Measurements from ENCODE around the gene FOXR1.

FOXR1 gene

GRCh38 chr11:118998388-118998717 is 26.8 kb downstream of the FOXR1 start:
- no peak for TF ChIP-seq CTCF (IDR thresholded peaks at IDR 0.05; ENCODE audit: low read length, missing control alignments)
- H3K4me3 ChIP-seq (replicated peaks; ENCODE audit: low read depth, low read length), result peak overlapping the region; percentile 87
- DNase-seq (ENCODE audit: low read depth), result no peak

GRCh38 chr11:118998822-118999221 is 27.3 kb downstream of the FOXR1 start:
- peak; percentile 70 for DNase-seq (ENCODE audit: low read depth)
- H3K4me3 ChIP-seq (replicated peaks; ENCODE audit: low read depth, low read length), result peak overlapping the region; percentile 87
- no peak for TF ChIP-seq CTCF (IDR thresholded peaks at IDR 0.05; ENCODE audit: low read length, missing control alignments)

GRCh38 chr11:119000906-119001305 is 29.3 kb downstream of the FOXR1 start:
- no peak for DNase-seq (ENCODE audit: low read depth)

GRCh38 chr11:119006656-119007055 is 35.1 kb downstream of the FOXR1 start:
- TF ChIP-seq CTCF (IDR thresholded peaks at IDR 0.05; ENCODE audit: low read length, missing control alignments), result no peak
- DNase-seq (ENCODE audit: low read depth), result no peak
- H3K4me3 ChIP-seq (replicated peaks; ENCODE audit: low read depth, low read length), result no peak overlapping the region

More at GRCh38 chr11:119000906-119001305, 29.3 kb downstream of the FOXR1 start:
- no peak overlapping the region for H3K4me3 ChIP-seq (replicated peaks; ENCODE audit: low read depth, low read length)
- TF ChIP-seq CTCF (IDR thresholded peaks at IDR 0.05; ENCODE audit: low read length, missing control alignments), result no peak

- DNase-seq (ENCODE audit: low read depth), result no peak
- TF ChIP-seq CTCF (IDR thresholded peaks at IDR 0.05; ENCODE audit: low read length, missing control alignments), result no peak
- no peak overlapping the region for H3K4me3 ChIP-seq (replicated peaks; ENCODE audit: low read depth, low read length)
These were observed 40.0 kb downstream of the FOXR1 start for GRCh38 chr11:119011476-119012053.

GRCh38 chr11:119012629-119013170 is 41.1 kb downstream of the FOXR1 start:
- H3K4me3 ChIP-seq (replicated peaks; ENCODE audit: low read depth, low read length), result no peak overlapping the region
- no peak for TF ChIP-seq CTCF (IDR thresholded peaks at IDR 0.05; ENCODE audit: low read length, missing control alignments)
- DNase-seq (ENCODE audit: low read depth), result no peak

Measured in fibroblast of pulmonary artery (primary cell).